Left renal pelvis (tissue), 4 donors: ENCODE measurements around the gene TLE1. TPM values are rescaled to one million over a fixed set of nuclear protein-coding genes. Genes with fewer than 3 reads are reported as not detected.

Experiments used
- DNase-seq, 4 donors: peaks; one replicate each; pipeline ENCODE4 v3.0.0-alpha.2; 2013; ENCODE audit warnings: low read depth in 4 of 4, low spot score in 3 of 4
- polyA plus RNA-seq, 4 donors: library from polyadenylated mRNA; unstranded; fragments of 120-200 nt; gene quantifications; one replicate each; pipeline ENCODE4 v1.2.1, GENCODE V29; 2013; ENCODE audit not compliant: insufficient read length in 4 of 4

The TLE1 gene
- polyA plus RNA-seq, 4 donors = 64.2 to 111 (median 72.5) TPM

GRCh38 chr9:81687521-81688261, 1.7 kb downstream of the TLE1 start:
- DNase-seq = peak in 1 of 4 donors; percentile 42

- DNase-seq = peak in 3 of 4 donors; percentile 67 to 81 (median 72)
Observed at GRCh38 chr9:81686614-81687520, 2.5 kb downstream of the TLE1 start.

GRCh38 chr9:81685763-81686613, 3.4 kb downstream of the TLE1 start:
- no peak for DNase-seq

GRCh38 chr9:81684635-81685034, 4.7 kb downstream of the TLE1 start:
- DNase-seq = no peak

GRCh38 chr9:81683704-81684103, 5.6 kb downstream of the TLE1 start:
- no peak for DNase-seq

GRCh38 chr9:81683238-81683637, 6.1 kb downstream of the TLE1 start:
- DNase-seq = no peak

GRCh38 chr9:81682797-81683196, 6.5 kb downstream of the TLE1 start:
- no peak for DNase-seq

- DNase-seq = no peak
Observed at GRCh38 chr9:81682177-81682576, 7.2 kb downstream of the TLE1 start.

- no peak for DNase-seq
Observed at GRCh38 chr9:81680506-81680905, 8.8 kb downstream of the TLE1 start.

GRCh38 chr9:81680006-81680405, 9.3 kb downstream of the TLE1 start:
- DNase-seq = no peak

- DNase-seq = no peak
Observed at GRCh38 chr9:81678088-81678487, 11.3 kb downstream of the TLE1 start.

- no peak for DNase-seq
Observed at GRCh38 chr9:81676395-81676794, 13.0 kb downstream of the TLE1 start.

- no peak for DNase-seq
Observed at GRCh38 chr9:81673310-81673709, 16.0 kb downstream of the TLE1 start.

GRCh38 chr9:81671880-81672280, 17.5 kb downstream of the TLE1 start:
- DNase-seq = no peak

GRCh38 chr9:81669866-81670265, 19.5 kb downstream of the TLE1 start:
- no peak for DNase-seq

- no peak for DNase-seq
Observed at GRCh38 chr9:81669041-81669651, 20.2 kb downstream of the TLE1 start.

GRCh38 chr9:81666123-81666522, 23.2 kb downstream of the TLE1 start:
- no peak for DNase-seq

GRCh38 chr9:81665322-81665871, 23.9 kb downstream of the TLE1 start:
- no peak for DNase-seq

GRCh38 chr9:81664638-81665222, 24.6 kb downstream of the TLE1 start:
- DNase-seq = no peak

- no peak for DNase-seq
Observed at GRCh38 chr9:81661339-81661738, 28.0 kb downstream of the TLE1 start.
